GM18511 (cell line): ENCODE data around the gene SEC16A.

Experiments used
- ATAC-seq: cut with Tn5 transposase; IDR thresholded peaks from one replicate; pipeline ENCODE4 v1.9.1; 2021; ENCODE audit warnings: mild to moderate bottlenecking, moderate library complexity; ENCODE audit not compliant: unreplicated experiment

Gene SEC16A

GRCh38 chr9:136502940-136503550, 20.2 kb upstream of the SEC16A start:
- no peak for ATAC-seq

DNA sequence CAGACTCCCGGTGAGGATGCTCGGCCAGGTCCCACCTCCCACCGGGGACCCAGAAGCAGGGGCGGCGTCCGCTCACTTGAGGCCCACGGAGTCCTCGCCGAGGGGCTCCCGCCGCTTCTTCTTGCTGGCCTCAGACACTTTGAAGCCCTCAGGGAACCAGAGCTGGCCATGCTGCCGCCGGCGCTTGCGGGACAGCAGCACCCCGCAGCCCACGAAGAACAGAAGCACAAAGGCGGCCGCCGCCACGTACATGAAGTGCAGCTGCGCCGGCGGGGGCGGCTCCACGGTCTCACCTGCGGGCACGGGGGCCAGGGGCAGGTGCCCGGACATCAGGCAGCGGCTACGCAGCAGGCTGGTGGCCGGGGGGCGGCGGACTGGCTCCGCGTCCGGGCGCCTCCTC, 19.4 kb upstream of the SEC16A start:
- no peak for ATAC-seq

DNA sequence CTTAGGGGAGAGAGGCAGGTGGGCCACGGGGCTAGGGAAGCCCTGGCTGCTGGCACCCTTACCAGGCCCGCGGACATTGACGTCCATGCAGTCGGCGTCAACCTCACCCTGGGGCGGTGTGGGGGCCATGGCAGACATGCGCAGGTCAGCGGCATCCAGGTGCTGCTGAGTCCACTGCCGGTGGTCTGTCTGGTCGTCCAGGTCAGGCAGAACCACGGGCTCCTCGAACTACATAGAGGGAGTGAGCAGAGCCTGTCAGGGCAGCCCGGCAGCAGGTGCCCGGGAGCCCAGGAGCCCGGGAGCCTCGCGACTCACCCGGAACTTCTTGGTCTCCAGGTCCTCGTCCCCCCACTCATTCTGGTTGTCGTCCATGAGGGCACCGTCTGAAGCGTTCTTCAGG, 18.8 kb upstream of the SEC16A start:
- no peak for ATAC-seq

DNA sequence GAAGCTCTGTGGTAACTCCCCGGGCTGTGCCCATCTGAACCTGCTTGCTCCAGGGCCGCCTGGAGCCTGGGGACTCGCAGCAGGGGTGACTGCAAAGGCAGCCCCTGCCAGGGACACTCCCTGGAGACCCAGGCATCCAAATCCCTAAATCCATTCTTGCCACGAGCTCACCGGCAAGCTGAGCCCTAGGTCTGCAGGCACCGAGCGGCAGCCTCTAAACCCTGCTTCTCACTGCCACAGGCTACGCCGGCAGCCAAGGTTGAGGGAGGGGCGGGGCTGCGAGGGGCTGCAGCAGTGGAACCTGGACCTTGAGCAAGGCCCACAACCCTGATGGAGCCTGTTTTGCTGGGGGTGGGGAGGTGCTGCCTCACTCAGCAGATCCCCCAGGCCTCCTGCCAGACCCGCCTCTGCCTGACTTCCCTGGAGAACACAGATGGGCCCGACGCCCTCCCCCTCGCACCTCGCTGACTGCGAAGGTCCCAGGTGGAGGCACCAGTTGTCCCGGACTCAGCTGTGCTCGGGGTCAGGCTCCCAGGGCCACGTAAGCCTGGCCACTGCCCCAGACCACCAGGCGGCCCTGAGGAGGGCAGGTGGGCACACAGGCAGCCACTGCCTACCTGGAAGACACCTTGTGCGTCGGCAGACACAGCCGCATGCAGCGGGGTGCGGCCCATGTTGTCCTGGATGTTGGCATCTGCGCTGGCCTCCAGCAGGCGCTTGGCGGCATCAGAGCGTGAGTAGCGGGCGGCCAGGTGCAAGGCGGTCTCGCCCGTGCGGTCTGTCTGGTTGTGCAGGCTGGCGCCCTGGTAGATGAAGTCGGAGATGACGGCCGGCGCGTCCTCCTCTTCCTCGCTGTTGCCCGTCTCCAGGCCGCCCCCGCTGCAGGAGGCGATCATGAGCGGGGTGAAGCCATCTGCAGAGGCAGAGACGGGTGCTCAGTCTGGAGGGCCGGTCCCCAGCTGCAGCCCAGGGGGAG, 17.4 kb upstream of the SEC16A start:
- ATAC-seq: no peak

DNA sequence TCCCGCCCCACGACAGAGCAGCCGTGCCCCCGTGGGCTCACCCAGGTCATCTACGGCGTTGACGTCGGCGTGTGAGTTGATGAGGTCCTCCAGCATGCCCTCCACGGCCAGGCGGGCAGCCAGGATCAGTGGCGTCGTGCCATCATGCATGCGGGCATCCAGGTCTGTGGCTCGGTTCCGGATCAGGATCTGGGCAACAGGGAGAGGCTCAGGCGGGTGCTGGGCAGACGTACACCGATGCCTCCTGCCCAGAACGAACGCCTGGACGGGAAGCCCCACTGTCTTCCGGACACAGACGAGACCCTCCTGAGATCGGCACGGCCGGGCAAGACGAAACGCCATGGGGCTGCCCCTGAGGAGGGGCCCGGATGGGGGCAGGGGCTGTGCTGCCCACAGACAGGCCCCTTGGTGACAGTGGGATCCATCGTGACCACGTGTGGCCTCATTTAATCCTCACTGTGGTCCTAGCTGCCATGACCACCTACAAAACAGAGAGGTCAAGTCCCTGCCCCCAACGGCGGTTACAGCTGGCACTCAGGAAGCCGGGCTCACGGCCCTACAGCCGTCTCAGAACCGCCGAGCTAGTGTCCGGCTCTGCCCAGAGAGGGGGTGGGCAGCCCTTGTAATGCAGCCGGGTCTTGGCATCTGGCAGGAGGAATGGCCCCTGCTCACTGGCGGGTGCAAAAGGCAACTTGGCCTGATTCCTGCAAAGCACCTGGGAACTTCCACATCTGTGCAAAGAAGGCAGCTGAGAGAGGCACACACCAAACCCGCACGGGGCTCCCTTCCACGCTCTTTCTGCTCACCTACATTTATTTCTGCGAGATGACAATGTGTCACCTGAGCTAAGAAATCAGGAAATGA, 16.5 kb upstream of the SEC16A start:
- ATAC-seq: no peak

GRCh38 chr9:136497916-136498695, 15.3 kb upstream of the SEC16A start:
- no peak for ATAC-seq

DNA sequence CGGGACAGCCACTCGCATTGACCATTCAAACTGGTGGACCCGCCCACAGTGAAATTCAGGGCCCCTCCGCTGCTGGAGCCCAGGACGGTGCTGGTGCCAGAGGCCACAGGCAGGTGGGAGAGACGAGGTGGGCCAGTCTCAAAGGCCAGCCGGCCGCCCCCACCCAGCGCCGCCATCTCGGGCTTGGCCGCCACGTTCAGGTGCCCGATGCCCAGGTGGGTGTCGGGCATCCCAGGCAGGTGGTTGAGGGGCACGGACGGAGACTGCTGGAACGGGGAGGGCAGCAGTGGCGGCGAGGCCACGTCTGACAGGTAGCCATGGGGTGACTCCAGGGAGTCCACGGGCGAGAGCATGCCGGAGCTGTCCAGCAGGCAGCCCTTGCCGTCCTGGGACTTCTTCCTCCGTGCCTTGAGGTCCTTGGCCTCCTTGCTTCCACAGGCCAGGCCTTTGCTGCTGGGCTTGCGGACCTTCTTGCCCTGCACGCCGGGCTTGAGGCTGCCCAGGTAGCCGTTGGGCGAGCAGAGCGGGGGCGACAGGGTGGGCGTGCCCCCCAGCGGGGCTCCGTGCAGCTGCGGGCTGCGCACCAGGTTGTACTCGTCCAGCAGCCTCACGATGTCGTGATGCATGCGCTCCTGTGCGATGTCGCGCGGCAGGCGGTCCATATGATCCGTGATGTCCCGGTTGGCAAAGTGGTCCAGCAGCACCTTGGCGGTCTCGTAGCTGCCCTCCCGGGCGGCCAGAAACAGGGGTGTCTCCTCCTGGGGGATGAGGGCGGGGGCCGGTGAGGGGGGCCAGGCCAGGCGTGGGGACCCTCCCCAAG, 14.2 kb upstream of the SEC16A start:
- no peak for ATAC-seq

DNA sequence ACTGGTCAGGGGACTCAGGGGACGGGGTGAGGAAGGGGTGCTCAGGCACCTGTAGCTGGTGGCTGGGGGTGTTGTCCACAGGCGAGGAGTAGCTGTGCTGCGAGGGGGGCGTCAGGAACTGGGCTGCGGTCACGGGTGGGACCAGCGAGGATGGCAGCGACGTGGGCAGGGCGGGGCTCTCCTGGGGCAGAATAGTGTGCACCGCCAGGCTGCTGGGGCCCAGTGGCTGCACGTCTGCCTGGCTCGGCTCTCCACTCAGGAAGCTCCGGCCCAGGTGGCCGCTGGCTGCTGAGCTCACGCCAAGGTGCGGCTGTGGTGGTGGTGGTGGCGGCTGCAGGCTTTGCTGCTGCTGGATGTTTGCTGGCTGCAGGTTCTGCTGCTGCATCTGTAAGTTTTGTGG, 13.3 kb upstream of the SEC16A start:
- ATAC-seq: no peak

- no peak for ATAC-seq
Observed at GRCh38 chr9:136495238-136495800, 12.5 kb upstream of the SEC16A start.

DNA sequence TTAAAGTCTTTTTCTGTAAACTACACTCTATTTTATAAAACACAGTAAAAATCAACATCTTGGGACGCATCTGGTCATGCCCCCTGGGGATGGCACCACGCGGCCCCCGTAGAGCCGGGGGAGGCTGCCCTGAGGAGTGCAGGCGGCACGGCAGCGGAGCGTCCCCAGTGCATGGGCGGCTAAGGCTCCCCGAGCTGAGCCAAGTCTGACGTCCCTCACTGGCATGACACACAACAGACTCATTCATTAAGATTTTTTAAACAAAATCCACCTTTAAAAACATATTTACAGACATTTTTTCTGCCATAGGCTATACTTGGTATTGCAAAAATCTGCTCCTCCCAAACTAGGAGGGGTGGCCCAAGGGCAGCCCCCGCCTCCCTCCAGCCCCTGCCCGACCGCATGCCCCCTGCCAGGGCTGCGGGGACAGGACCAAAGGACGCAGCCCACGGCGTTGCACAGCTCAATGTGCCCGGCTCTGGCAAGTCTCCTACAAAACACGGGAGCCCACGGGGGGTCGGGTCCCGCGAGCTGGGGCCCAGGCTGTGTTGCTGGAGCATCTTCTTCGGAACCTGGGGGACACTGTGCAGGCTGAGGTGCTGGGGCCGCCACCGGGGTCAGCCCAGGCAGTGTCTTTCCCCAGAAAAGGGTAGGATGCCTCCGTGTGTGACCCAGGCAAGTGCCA, 11.8 kb upstream of the SEC16A start:
- ATAC-seq: no peak

GRCh38 chr9:136494012-136494411, 11.2 kb upstream of the SEC16A start:
- no peak for ATAC-seq

- ATAC-seq: no peak
Observed at GRCh38 chr9:136493567-136493971, 10.7 kb upstream of the SEC16A start.

GRCh38 chr9:136492978-136493522, 10.2 kb upstream of the SEC16A start:
- ATAC-seq: no peak

GRCh38 chr9:136489731-136490130, 6.9 kb upstream of the SEC16A start:
- ATAC-seq: no peak

DNA sequence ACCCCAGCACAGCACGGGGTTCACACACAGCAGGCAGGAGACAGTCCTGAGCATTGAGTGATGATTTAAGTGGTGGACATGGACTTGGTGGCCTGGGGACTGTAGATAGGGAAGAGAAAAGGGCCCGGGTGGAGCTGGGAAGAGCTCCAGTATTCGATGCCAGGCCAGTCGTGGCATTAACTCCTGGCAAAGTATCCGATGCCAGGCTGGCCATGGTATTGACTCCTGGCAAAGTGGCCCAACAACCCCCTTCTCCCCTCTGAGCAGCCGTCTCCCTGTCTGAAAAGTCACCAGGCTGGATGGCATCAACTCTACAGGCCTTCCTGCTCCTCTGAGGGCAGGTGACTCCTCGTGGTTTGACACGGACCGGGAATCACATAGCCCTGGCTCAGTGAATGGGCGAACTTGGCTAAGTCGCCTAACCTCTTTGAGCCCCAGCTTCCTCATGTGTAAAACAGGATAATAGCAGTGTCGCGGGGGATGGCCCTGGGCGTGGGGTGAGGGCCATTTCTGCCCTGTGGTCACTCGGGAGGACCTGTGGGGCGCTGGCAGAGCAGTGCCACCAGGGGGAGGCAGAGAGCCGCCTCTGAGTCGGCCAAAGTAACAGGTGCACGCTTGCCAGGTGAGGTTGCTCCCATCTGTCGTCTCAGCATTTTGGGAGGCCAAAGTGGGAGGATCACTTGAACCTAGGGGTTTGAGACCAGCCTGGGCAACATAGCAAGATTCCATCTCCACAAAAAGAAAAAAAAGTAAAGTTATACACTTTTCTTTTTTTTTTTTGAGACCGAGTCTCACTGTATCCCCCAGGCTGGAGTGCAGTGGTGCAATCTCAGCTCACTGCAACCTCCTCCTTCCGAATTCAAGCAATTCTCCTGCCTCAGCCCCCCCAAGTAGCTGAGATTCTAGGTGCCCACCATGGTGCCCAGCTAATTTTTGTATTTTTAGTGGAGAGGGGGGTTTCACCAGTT, 5.7 kb upstream of the SEC16A start:
- ATAC-seq: no peak

- no peak for ATAC-seq
Observed at GRCh38 chr9:136487672-136488071, 4.8 kb upstream of the SEC16A start.

DNA sequence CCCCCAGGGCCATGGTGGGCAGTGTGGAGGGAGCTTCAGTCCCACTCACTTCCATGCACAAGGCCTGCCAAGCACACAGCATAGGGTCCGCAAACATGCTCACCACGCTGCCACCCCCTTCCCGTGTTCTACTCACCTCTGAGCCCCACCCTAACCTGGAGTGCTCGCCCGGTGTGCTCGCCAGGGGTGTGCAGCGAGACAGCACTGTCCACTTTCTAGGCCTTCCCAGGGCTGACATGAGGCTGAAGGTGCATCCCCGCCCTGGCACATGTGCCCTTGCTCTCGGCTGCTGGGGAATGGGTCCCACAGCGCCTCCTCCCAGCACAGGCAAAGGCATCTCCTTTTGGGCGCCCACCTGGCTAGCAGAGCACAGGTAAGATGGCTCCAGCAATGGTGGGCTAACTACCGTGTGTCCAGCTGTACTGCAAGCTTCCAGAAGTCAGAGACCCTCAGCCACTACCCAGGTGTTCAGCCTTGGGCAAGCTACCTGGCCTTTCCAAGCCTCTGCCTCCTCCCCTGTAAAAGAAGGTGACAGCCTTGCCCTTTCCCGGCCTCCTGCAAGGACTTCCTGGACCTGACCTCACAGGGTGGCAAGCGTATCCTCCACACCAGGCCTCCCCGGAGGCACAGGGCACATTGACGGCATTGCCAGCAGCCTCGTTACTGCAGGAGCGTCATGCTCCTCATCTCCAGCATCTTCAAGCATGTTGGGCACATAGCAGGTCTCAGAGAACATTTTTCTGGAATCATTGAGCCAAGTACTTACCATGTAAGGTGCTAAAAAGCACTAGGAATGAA, 4.2 kb upstream of the SEC16A start:
- no peak for ATAC-seq
